22Rv1 (cell line): ENCODE results near the gene SH3D19.

Experiments used
- H3K27ac ChIP-seq: fragments of 450-650 bp; 2 replicates; pipeline ENCODE4 v1.5.1; 2017
- ZFX ChIP-seq: fragments of 450-650 bp; IDR thresholded peaks from 2 replicates; pipeline ENCODE4 v1.6.1; 2017; ENCODE audit warnings: antibody characterized with exemption, borderline replicate concordance
- TF ChIP-seq, protein P1 (sequence below): fragments of 450-650 bp; IDR thresholded peaks from 2 replicates; pipeline ENCODE4 v1.5.1; 2017; ENCODE audit warnings: mild to moderate bottlenecking

SH3D19 gene, protein sequence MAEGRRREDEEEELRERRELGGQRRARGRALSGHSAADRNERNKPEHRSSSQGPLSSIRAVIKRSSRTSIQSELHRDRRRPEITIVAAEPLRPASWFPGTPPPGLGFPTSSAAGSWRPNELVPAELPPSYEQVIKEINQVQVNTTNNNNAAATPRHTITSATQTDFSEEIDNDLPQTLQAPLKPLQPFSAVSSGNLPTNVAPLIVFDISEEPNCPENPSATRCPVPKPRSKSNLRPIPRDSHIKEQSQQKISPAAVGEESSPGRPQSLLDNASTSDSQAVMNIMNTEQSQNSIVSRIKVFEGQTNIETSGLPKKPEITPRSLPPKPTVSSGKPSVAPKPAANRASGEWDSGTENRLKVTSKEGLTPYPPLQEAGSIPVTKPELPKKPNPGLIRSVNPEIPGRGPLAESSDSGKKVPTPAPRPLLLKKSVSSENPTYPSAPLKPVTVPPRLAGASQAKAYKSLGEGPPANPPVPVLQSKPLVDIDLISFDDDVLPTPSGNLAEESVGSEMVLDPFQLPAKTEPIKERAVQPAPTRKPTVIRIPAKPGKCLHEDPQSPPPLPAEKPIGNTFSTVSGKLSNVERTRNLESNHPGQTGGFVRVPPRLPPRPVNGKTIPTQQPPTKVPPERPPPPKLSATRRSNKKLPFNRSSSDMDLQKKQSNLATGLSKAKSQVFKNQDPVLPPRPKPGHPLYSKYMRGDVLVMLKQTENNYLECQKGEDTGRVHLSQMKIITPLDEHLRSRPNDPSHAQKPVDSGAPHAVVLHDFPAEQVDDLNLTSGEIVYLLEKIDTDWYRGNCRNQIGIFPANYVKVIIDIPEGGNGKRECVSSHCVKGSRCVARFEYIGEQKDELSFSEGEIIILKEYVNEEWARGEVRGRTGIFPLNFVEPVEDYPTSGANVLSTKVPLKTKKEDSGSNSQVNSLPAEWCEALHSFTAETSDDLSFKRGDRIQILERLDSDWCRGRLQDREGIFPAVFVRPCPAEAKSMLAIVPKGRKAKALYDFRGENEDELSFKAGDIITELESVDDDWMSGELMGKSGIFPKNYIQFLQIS

DNA sequence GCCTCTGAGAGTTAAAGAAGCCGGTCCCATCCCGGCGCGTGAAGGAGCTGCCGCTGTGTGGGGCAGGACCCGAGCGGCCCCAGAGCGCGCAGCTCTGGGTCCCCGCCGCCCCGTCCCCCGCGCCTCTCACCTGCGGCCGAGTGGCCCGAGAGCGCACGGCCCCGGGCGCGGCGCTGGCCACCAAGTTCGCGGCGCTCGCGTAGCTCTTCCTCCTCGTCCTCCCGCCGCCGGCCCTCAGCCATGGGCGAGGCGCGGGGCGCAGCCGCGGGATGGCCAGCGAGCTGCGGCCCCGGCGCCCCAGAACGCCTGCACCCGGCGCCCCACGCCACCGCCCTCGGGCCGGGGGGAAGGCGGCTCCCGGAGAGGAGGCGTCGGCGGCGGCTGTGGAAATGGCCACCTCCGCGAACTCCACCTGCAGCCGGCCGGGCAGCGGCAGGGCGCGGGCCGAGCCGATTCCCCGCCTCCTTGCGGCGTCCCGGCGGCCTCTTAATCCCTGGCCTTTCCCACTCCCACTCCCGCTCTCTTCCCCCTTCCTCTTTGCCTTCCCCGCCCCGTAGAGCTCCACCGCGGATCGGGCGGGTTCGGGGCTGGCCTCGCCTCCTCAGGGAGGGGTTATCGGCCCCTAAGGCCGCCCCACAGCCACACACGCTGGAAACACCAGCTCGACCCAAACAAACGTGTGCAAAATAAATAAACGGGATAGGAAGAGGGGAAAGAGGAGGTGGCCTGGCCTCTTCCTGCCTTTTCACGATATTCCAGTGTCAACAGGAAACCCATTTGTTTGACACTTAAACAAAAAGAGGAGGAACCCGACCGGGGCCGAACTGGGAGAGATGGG is at the start of gene SH3D19:
SH3D19 (minus strand) TSS at position 495 of the 838 bp plus-strand sequence; CDS start at position 242, 253 bp downstream.
- TF ChIP-seq, protein P1, sequence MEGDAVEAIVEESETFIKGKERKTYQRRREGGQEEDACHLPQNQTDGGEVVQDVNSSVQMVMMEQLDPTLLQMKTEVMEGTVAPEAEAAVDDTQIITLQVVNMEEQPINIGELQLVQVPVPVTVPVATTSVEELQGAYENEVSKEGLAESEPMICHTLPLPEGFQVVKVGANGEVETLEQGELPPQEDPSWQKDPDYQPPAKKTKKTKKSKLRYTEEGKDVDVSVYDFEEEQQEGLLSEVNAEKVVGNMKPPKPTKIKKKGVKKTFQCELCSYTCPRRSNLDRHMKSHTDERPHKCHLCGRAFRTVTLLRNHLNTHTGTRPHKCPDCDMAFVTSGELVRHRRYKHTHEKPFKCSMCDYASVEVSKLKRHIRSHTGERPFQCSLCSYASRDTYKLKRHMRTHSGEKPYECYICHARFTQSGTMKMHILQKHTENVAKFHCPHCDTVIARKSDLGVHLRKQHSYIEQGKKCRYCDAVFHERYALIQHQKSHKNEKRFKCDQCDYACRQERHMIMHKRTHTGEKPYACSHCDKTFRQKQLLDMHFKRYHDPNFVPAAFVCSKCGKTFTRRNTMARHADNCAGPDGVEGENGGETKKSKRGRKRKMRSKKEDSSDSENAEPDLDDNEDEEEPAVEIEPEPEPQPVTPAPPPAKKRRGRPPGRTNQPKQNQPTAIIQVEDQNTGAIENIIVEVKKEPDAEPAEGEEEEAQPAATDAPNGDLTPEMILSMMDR, result peak; percentile 12; the same call in 1 of the 2 replicates
- no peak for TF ChIP-seq ZFX
- H3K27ac ChIP-seq, result peak within 1 kb of the TSS; percentile 81

DNA sequence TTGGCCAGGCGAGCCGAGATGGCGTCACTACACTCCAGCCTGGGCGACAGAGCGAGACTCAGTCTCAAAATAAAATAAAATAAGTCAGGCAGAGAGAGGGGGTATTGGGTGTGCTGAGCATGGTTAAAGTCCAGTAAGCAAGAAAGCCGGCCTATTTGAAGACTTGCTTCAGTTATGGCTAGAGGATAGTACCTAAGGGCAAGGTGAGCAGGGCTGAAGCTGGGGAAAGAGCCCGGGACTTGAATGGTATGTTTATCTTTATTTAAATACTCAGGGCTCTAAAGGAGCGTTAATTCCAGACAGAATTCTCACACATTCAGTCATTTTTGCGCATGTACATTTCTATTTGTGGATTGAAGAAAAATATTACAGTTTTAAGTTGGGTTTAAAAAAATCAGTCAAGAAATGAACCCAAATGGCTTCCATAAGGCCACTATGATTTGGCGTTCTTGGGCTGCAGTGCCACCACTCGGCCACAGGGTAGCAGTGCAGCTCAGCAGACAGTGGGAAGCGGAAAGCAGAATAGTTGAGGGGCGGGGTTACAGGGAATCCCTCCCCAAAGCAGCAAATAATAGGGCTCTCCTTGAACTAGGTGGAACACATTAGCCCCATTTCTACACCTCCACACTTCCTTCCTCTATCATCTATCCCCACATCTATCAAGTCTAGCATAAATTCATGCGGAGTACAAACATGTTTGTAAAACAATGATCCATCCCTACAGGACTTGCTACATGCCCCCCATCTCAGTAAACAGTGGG is 37.2 kb upstream of the SH3D19 start:
- no peak overlapping the region for H3K27ac ChIP-seq
- no peak for TF ChIP-seq ZFX
- TF ChIP-seq, protein P1, result peak; percentile 99

DNA sequence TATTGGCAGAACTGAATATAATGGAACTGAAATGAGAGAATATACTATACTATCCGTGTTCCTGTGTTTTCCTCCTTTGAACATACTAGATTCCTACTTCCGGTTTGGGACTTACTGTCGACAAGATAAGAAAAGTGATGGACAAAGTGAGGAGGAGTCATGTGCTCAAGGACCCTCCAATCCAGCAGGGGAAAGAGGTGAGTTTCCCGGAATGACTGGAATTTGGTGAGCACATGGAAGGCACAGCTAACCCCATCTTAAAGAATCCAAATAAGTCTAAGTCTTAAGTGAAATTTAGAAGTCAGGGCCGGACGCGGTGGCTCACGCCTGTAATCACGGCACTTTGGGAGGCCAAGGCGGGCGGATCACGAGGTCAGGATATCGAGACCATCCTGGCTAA is 36.6 kb upstream of the SH3D19 start:
- H3K27ac ChIP-seq, result no peak overlapping the region

DNA sequence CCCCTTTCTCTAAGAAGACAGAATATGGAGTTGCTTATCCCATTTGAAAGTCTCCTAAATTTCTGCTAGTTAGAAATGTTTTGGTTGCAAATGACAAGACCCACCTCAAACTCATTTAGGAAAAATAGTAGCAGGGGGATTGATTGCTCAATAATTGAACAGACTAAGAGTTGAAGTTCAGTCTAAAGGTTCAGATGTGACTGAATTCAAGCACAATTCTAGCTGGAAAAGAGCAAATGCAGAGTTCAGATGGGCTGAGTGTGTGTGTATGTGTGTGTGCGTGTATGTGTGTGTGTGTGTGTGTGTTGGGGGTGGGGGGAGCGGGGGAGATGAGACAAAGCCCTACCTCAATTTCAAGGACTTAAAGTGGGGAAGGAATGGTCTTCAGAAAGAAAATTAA is 35.7 kb upstream of the SH3D19 start:
- TF ChIP-seq ZFX, result no peak
- TF ChIP-seq, protein P1, result no peak
- H3K27ac ChIP-seq, result no peak overlapping the region

More for the DNA sequence above, 36.6 kb upstream of the SH3D19 start:
- TF ChIP-seq, protein P1, result no peak
- no peak for TF ChIP-seq ZFX

DNA sequence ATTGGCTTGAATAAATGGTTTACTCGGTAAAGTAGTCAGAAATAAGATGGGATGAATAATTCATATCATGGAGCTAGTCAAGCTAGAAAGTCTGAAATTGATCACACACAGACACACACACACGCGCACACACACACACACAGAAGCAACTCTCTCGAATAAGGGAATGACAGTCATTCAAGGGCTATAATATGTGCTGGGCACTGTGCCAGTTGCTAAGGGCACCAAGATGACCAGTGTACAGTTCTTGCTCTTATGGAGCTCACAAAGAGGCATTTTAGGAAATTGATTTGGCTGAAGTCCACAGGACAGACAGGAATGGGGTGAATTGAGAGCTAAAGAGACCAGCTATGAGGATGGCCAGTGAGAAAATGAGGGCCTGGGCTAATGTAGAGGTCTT is 34.2 kb upstream of the SH3D19 start:
- TF ChIP-seq, protein P1, result no peak
- no peak for TF ChIP-seq ZFX
- no peak overlapping the region for H3K27ac ChIP-seq

DNA sequence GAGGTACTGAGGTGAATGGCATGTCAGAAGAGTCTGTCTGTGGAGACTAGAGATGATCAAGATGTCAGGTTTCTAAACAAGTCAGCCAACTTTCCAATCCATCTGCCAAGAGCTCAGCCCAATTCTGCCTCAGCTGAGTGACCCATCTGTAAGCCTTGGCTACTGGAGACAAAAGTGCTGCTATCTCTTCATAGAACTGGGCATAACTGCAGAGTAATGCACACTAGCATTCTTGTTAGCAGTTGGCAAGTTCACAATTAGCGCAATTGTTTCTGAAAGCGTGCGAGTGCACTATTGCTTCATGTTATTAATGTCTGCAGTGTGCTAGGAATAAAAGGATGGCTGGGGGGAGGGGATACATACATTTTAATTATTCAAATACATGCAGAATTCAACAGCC is 32.9 kb upstream of the SH3D19 start:
- TF ChIP-seq ZFX, result no peak
- TF ChIP-seq, protein P1, result no peak
- no peak overlapping the region for H3K27ac ChIP-seq
